VCaP (cell line): ENCODE measurements around the gene MICAL3.
"Not testable (repeated sequence)": the region's sequence is repeated elsewhere in the genome, so short reads cannot be mapped to it uniquely, and the experiment has no call there.

Experiments used
- H3K27ac ChIP-seq: fragments of 450-650 bp; 2 replicates; pipeline ENCODE4 v1.5.1; 2017
- CTCF ChIP-seq: fragments of 450-650 bp; conservative IDR thresholded peaks from 2 replicates; pipeline ENCODE4 v1.5.1; 2017; ENCODE audit warnings: mild to moderate bottlenecking, moderate library complexity

MICAL3 gene

GRCh38 chr22:18048441-18048898, 24.1 kb upstream of the MICAL3 start:
- no peak overlapping the region for H3K27ac ChIP-seq
- no peak for TF ChIP-seq CTCF

- H3K27ac ChIP-seq: no peak overlapping the region
- no peak for TF ChIP-seq CTCF
Measured at GRCh38 chr22:18048041-18048440, 23.7 kb upstream of the MICAL3 start.

GRCh38 chr22:18045794-18046193, 21.4 kb upstream of the MICAL3 start:
- H3K27ac ChIP-seq: no peak overlapping the region
- no peak for TF ChIP-seq CTCF

- TF ChIP-seq CTCF: no peak
- no peak overlapping the region for H3K27ac ChIP-seq
Measured at GRCh38 chr22:18044548-18045271, 20.3 kb upstream of the MICAL3 start.

- no peak for TF ChIP-seq CTCF
- H3K27ac ChIP-seq: no peak overlapping the region
Measured at GRCh38 chr22:18042685-18043084, 18.3 kb upstream of the MICAL3 start.

GRCh38 chr22:18040898-18041297, 16.5 kb upstream of the MICAL3 start:
- not testable (repeated sequence) for H3K27ac ChIP-seq

- H3K27ac ChIP-seq: no peak overlapping the region
- TF ChIP-seq CTCF: no peak
Measured at GRCh38 chr22:18035751-18036150, 11.4 kb upstream of the MICAL3 start.

GRCh38 chr22:18034076-18034475, 9.7 kb upstream of the MICAL3 start:
- no peak overlapping the region for H3K27ac ChIP-seq
- TF ChIP-seq CTCF: no peak
